Activated CD8-positive, alpha-beta memory T cell treated with anti-CD3 and anti-CD28 coated beads, Interleukin-2, amount 50 U/mL, for 1 hour (primary cell): ENCODE data around the gene IGIP.
"Not testable (repeated sequence)": the region's sequence is repeated elsewhere in the genome, so short reads cannot be mapped to it uniquely, and the experiment has no call there.

Experiments used
- DNase-seq: peaks from one replicate; pipeline ENCODE4 v3.0.0-alpha.2; 2020; ENCODE audit errors: extremely low read depth

IGIP gene

GRCh38 chr5:140141241-140141640 is 15.5 kb downstream of the IGIP start:
- DNase-seq: no peak

DNA sequence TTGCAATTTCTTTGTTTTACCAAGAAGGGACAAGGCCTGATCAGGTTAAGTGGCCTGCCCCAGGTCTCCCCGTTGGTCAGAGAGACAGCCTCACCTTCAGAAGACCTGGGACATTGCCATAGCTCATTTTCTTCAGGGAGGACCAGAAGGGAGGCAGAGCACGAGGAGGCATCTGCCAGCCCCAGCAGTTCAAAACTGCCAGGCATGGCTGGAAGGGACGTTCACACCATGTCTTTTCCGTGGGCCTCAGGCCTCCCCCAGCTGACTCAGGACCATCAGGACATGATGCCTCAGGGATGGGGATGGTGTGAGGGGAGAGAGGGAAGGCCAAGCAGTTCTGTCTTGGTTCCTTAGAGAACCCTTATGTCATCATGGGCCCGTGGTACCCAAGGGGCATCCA is 16.5 kb downstream of the IGIP start:
- DNase-seq: no peak

DNA sequence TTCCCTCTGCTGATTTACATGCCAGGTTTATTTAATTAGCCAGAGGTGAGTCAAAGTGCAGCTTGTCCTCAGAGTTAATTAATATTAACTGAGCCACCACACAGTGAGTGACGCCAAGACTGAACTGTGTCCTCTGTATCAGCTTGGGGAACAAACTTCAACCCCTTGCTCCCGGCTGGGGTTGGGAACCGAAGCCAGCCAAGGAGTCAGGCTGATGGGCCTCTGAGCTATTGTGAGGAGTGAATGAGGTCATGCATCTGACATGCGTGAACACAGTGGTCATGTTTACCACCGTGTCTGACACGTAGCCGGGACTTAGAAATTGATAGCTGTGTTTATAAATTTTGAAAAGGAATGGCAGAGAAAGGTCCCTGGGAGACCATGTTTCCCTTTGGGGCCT is 17.1 kb downstream of the IGIP start:
- DNase-seq: no peak

DNA sequence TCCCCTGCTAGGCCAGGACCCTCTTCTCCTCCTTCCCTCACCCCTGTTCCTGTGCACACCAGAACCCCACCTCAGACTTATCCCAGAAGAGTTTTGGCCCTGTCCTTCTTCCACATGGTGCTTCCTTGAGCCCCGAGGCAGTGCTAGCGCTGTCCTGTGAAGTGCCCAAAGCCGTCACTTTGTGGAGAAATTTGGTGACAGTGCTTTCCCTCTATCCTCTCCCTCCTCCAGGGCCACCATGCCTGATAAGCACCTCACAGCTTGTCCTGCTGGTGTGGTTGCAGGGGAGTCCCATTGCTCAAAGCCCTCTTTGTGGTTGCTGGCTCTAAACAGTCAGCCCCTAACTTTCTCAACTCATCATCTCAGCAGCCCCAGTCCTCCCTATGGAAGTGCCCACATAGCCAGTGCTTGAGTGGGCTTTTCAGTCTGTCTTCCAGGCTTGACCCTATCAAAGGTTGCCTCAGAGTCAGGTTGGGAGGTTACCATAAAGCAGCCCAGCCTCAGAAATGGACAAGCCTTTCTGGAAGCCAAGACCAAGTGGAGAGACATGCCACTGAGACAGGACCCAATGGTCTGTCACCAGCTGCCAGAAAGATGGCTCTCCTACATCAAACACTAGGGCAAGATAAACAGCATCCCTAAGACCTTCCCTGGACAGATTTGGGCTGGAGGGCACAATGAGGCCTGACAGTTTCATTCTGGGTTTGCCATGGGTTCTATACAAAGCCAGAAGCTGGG is 18.0 kb downstream of the IGIP start:
- DNase-seq: no peak

- DNase-seq: no peak
These were observed 19.5 kb downstream of the IGIP start for GRCh38 chr5:140145256-140145655.

- DNase-seq: no peak
These were observed 20.2 kb downstream of the IGIP start for GRCh38 chr5:140145818-140146522.

DNA sequence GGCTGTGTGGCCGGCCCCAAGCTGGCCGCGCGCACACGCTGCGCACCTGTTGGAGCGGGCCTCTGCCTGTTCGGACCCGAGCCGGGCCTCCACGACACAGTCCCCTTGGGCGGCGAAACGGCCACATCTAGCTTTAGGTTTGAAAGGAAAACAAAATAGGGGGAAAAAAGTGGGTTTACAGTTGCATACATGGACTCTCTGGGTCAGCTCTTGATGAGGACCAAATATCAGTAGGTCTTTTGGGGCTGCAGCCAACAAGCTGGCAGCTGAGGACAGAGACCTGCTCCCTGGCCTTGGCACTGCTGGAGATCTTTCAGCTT is 20.7 kb downstream of the IGIP start:
- DNase-seq: no peak

- DNase-seq: no peak
These were observed 21.7 kb downstream of the IGIP start for GRCh38 chr5:140147460-140147859.

GRCh38 chr5:140148508-140148907 is 22.8 kb downstream of the IGIP start:
- DNase-seq: no peak

- no peak for DNase-seq
These were observed 24.5 kb downstream of the IGIP start for GRCh38 chr5:140150201-140150600.

- DNase-seq: no peak
These were observed 25.6 kb downstream of the IGIP start for GRCh38 chr5:140151144-140152021.

DNA sequence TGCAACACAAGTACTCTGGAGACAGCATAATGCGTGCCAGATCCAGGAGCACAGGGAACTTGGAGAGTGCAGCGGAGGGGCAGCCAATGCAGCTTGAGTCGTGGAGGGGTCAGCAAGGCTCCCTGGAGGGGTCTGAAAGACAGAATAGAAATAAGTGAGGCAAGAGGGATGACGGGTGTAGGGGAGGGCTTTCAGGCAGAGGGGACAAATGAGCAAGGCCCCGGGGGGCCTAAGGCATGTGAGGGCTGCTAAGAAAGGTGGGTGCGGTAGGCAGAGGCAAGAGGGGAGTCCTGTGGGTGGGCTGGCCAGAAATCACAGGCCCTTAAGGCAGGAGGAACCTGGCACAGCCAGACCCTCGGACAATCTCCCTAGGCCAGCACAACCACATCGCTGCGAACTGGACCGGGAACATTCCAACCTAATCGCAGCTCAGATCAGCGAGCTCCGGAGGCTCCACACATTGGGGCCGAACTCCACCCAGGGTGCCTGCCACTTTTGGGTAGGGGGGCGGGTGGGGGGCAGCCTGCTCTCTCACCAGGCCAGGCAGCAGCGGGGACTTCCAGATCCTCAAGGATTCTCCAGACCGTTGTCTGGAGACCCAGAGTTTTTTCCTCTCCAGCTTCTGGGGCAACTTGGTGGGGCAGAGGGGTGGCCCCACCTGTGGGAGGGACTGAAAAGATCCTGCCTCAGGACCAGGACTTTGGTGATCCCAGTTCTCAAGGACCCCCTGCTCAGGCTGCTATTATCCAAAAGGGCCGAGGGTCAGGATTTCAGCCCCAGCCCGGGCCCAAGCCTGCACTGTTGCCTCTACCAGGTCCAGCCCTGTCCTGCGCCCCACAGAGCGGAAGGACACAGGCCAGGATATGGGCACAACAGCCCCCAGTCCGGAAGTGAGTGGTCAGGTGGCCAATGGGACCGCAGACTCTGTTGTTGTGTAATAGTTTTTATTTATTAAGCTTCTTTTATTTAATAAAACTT is 26.6 kb downstream of the IGIP start:
- no peak for DNase-seq

DNA sequence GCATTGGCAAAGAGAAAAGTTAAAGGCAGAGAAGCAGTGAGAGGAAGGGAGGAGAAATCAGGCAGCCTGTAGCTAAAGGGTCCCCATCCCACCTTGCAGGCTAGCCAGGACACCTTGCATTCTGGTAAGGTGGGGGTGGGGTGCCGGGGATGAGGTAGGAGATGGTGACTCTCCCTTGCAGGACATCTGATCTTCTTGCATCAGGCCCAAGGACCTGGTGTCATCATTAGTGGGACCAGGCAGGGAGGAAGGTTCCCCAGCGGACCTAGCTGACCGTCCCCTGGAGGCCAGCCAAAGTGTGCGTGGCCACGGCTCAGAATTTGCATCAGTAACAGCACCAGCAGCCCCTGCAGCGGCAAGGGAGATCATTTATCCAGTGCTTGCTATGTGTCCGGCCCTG is 27.5 kb downstream of the IGIP start:
- no peak for DNase-seq

DNA sequence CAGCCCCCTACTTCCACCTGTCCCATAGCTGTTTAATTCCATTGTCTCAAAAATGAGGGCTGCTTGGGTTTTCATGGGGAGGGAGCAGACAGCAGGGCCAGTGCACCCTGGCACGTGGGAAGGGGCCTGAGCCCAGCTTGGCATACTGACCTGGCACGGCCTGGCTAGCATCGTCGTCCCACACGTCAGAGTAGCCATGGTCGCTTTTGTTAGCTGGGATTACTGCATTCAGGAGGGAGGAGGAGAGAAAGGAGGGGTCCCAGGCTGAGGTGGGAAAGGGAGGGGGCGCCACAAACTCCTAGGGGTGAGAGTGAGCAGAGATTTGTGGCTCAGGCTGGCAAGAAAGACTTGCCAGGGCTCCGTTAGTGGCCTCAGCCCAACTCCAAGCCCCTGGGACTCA is 28.2 kb downstream of the IGIP start:
- DNase-seq: no peak

- DNase-seq: not testable (repeated sequence)
These were observed 29.1 kb downstream of the IGIP start for GRCh38 chr5:140154710-140155381.

GRCh38 chr5:140157032-140157781 is 31.5 kb downstream of the IGIP start:
- peak; percentile 58 for DNase-seq

GRCh38 chr5:140159014-140159927 is 33.5 kb downstream of the IGIP start:
- DNase-seq: no peak

DNA sequence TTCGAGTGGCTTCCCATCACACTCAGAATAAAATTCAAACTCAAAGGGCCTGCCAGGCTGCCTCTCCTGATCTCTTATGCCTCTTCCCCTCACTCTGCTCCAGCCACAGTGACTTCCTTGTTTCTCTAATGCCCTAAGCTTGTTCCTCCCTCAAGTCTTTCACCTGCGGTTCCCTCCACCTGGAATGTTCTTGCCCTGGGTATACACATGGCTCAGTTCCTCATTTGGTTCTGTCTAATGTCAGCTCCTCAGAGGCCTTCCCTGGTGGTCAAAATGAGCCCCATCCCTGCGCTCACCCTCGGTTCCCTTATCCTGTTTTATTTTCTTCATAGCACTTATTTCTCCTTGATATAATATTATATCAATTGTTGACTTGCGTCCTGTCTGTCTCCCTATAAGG is 36.5 kb downstream of the IGIP start:
- no peak for DNase-seq

DNA sequence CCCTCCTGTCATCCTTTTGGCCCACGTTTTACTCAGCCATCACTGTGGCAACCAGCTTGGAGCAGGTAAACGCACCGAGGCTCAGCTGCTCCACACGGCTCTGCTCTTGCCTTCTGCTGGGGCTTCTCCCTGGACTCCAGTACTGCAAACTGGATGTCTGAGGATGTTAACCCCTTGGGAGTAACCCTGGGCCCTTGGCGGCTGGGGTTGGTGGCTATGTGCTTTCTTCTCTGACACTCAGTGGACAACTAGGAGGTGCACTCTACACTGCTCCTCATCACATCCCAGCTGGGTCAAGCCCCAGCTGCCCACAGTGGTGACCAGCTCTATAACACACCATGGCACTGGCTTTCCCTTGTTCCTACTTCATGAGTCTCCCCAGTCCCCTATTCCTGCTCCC is 37.0 kb downstream of the IGIP start:
- no peak for DNase-seq
